GM19099 (cell line): ENCODE results near the gene FRMD6.

ENCODE experiments used
- POLR2A ChIP-seq: IDR thresholded peaks from 3 replicates; pipeline ENCODE4 v1.6.1; 2011; ENCODE audit warnings: low read depth; ENCODE audit not compliant: insufficient read length; ENCODE audit errors: extremely low read depth

The FRMD6 gene

DNA sequence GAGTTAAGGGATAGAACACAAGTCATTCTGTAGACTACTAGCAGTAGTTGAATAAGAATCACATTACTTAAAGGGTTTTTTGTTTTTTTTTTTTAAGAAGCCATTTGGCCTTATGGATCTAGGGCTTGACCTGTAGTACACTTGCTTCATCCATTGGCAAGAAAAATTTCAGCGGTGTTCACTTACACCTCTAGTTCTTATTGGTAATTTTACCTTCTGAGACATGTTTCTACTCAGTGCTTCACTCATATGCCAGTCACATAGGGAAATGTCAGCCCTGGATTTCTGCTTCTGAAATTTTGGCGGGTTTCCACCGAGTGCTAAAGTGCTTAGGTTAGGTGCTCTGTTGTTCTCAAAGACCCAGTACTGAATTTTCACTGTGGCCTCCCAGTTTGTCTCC is 72.9 kb downstream of the FRMD6 start:
- TF ChIP-seq POLR2A = no peak

DNA sequence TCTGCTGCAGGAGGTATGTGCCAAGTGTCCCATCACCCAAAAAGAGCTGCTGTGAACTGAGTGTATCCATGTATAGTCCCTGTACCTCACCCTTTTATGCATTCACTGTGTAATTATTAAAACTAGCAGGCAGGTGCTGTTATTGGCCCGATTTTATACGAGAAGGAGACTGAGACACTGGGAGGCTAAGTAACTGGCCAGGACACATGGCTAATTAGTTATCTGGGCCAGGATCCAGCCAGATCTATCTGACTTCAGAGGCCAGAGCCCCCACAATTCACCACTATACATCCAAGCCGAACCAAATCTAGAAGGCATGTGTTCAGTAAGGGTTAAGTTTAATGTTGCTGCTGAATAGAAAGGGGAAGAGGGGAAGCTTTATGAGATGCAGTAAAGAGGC is 73.4 kb downstream of the FRMD6 start:
- TF ChIP-seq POLR2A = no peak

DNA sequence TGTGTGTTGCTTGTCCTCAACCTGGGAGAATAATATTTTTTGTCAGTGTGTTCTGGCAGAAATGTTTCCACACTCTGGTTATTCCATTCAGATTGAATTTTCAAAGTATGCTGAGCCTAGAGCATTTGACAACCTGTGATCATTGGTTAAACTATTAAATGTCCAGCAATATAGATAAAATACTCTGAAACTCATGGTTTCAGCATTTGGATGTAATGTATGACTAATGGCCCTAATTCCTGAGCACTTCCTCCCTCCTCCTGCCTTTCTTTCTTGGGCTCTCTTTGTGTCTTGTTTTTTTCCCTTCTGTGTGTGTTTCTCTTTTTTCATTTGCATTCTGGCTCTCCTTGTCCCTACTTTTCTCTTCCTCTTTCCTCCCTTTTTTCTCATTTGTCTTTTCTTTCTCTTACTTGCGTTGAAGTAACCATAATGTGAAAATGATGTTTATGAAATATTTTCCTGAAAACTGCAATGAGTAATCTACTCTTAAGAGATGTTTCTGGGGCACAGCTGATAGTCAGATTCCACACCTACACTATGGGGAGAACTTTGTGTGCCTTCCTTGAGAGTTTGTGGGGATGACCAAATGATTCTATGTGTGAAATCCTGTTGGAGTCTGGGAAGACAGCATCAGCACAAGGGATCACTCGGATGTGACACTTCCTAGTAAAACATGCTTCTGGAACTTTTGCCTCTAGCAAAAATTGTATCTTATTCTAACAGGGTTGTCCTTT is 74.6 kb downstream of the FRMD6 start:
- TF ChIP-seq POLR2A = no peak

DNA sequence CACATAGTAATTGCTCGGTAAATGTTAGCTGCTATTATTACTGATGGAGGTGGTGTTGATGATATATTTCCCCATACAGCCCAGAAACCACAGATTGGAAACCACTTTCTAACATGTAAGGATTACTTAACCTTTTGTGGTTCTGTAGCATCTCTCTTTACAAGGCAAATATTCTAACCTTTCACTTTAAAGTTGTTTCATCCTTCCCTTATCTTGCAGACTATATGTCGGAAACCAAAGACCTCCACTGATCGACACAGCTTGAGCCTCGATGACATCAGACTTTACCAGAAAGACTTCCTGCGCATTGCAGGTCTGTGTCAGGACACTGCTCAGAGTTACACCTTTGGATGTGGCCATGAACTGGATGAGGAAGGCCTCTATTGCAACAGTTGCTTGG is 75.8 kb downstream of the FRMD6 start:
- no peak for TF ChIP-seq POLR2A

DNA sequence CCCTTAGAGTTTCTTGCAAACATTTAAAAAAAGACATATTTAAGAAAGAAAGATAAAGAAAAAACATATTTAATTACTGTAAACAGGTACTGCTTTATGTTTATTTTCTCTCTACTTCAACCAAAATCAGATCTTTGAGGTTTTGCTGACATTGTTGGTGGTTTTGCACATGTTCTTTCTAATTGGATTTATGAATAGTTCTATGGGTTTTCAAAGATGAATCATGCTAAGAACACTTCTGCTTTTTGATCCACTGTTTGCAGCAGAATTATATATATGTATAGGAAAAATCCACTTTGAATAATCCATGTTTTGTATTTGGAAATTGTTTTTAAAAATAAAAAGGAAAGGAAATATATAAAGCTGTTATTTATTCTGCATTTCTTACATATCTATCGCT is 78.4 kb downstream of the FRMD6 start:
- no peak for TF ChIP-seq POLR2A

DNA sequence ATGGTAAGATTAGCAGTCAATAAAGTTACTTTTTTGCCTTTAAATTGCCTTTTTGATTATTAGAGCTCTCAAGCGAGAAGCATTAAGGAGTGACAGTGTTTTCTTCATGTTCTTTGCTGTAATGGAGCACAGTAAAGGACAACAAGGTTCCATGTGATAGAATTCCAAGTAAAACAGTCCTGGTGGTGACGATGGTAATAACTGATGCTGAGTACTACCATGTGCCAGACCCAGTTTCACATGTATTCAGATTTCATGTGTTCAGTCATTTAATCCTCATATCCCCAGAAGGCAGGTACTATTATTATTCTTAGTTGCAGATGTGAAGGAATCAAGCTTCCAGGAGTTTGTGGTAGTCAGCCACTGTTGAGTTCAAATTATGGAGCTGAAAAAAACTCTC is 79.0 kb downstream of the FRMD6 start:
- no peak for TF ChIP-seq POLR2A

DNA sequence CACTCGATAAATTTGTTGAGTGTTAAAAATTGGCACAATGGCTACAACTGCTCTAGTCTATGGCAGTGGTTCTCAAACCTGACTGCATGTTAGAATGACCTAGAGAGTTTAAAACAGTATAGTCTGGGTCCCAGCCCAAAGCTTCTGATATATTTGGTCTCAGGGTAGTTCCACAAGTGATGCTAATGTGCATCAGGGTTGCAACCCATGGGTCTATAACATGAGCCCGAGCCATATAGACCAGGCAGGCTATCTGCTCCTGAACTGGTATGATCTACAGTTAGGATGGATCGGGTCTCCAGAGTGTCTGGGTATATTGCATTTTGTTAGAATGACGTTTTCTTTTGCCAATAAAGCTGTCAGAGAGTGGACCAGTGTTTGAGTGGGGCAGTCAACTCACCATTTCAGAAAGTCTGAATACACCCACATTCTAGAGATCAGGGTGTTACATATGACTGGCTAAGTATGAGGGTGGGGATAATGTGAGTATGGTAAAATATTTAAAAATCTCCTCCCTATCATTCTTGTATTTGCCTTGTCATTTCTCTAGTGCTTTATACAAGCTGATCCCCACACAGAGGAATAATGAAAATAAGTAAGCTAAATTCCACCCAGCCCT is 80.9 kb downstream of the FRMD6 start:
- no peak for TF ChIP-seq POLR2A

DNA sequence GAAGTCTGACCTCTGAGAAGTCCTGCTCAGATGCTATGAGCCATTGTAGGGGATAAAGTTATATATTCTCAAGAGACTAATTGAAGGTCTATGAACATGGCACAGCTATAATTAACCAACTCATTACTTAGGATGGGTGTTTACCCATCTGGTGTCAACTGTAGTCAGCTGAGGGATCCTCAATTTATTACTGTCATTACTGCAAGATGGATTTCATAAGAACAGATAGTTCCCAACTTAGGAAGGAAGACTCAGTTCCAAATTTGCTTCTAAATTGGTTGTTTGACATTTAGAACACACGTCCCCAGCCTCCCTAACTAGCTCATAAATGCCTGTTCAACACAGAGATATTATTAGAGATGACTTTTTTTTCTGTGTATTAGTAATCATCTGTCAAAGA is 81.4 kb downstream of the FRMD6 start:
- no peak for TF ChIP-seq POLR2A

DNA sequence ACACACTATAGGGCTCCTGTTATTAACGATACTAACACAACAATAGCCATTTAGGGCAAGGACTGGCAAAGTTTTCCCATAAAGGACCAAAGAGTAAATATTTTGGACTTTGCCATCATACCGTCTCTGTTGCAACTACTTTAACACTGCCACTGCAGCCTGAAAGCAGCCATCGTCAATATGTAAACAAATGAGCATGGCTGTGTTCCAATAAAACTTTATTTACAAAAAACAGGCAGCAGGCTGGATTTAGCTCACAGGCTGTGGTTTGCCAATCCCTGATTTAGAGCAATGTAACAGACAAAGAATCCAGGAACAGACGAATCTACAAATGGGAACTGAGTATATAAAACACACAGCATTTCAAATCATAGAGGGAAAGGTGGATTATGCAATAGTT is 84.1 kb downstream of the FRMD6 start:
- no peak for TF ChIP-seq POLR2A

DNA sequence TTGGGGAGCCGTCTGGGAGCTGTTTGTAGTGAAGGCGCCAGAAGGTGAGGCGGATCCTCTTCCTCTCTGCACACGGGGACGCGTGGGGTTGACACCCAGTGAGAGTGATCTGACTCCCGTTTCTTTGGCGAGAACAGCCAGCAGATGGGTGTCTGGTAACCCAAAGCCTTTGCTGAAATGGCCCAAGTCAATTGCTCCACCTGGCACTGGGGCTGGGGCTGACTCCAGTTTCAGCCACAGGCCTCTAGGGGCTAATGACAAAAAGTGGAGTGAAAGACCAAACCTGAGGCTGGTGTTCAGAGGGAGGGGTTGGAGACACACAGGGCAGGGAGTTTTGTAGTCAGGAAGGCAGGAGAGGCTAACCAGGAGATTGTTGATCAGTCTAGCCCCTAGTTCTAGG is 87.0 kb downstream of the FRMD6 start:
- no peak for TF ChIP-seq POLR2A

DNA sequence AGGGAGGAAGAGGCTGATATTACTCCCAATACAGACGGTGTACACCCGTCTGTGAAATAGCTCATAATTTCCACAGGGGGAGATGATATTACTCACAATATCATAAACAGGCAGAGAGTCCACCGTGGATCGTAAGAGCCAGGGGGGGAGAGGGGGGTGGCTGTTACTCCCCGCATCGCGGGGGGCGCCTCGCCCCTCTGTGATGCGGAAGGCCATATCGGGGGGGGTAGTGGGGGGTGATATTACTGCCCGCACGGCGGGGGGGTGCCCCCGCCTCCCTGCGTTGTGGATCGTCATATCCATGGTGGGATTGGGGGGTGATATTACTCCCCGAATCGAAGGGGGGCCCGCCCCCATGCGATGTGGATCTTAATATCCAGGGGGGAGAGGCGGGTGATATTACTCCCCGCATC is 91.9 kb downstream of the FRMD6 start:
- TF ChIP-seq POLR2A = no peak

DNA sequence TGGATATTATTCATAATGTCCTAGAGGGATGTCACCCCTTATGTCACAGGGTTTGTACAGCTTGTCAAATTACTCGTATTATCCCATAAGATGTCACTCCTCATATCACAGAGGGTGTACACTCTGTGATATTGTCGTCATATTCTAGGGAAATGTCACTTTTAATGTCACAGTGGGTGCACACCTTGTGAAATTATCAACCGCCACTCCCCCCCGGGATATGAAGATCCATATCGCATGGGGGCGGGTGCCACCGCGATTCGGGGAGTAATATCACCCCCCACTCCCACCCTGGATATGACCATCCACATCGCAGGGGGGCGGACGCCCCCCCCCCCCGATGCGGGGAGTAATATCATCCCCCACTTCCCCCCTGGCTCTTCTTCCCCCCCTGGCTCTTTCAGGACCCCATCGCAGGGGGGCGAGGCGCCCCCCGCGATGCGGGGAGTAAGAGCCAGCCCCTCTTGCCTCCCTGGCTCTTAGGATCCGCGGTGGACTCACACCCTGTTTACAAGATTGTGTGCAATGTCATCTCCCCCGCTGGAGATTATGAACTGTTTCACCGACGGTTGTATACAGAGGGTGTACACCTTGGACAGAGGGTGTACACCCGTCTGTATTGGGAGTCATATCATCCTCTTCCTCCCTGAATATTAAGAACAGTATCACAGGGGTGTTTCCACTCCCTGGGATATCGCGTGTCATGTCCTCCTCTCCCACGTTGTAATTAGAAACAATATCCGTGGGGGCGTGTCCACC is 92.8 kb downstream of the FRMD6 start:
- TF ChIP-seq POLR2A = no peak

DNA sequence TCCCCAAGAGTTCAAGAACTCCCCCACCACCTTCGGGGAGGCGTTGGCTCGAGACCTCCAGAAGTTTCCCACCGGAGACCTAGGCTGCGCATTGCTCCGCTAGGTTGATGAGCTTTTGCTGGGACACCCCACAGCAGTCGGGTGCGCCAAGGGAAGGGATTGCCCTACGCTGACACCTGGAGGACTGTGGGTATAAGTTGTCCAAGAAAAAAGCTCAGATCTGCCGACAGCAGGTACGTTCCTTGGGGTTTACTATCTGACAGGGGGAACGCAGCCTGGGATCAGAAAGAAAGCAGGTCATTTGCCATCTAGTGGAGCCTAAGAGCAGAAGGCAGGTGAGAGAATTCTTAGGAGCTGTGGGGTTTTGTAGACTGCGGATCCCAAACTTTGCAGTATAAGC is 98.8 kb downstream of the FRMD6 start:
- TF ChIP-seq POLR2A = no peak

DNA sequence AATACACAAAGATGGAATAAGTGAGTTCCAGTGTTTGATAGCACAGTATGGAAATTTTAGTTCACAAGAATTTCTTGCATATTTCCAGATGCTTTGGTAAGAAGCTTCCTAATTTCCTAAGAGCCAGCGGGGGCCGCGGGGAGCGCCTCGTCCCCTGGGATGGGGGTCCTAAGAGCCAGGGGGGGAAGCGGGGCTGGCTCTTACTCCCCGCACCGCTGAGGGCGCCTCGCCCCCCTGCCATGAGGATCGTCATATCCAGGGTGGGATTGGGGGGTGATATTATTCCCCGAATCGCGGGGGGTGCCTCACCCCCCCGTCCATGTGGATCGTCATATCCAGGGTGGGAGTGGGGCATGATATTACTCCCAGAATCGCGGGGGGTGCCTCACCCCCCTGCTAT is 108.2 kb downstream of the FRMD6 start:
- no peak for TF ChIP-seq POLR2A

DNA sequence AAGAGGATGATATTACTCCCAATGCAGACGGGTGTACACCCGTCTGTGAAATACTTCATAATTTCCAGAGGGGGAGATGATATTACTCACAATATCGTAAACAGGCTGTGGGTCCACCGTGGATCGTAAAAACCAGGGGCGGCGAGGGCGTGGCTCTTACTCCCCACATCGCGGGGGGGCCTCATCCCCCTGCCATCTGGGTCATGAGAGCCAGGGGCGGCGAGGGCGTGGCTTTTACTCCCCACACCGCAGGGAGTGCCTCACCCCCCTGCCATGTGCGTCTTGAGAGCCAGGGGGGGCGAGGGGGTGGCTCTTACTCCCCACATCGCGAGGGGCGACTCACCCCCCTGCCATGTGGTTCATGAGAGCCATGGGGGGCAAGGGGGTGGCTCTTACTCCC is 122.5 kb downstream of the FRMD6 start:
- no peak for TF ChIP-seq POLR2A
